Endothelial cell of umbilical vein (primary cell): ENCODE data around the gene POLE4. TPM values are rescaled to one million over a fixed set of nuclear protein-coding genes. Genes with fewer than 3 reads are reported as not detected.

ENCODE experiments used
- BruUV-seq: library from RNA; stranded (reverse); fragments of 400-500 nt; replicated peaks from 2 replicates; lab custom pipeline; 2021; lab: Mats Ljungman, UMichigan
- CTCF ChIA-PET: fragments of 300-600, 350-600 bp; sonication (Branson Sonifier 250); formaldehyde crosslinking; loops from one replicate; lab custom pipeline; 2021; ENCODE audit warnings: antibody characterized with exemption, inconsistent platforms; lab: Charles Lee
- POLR2A ChIA-PET: fragments of 300-600, 350-600 bp; sonication (Branson Sonifier 250); formaldehyde crosslinking; loops from one replicate; lab custom pipeline; 2021; ENCODE audit warnings: antibody characterized with exemption, inconsistent platforms; lab: Charles Lee
- DNase-seq: peaks from one replicate; pipeline ENCODE4 v3.0.0-alpha.2; 2011; ENCODE audit warnings: low read depth, low spot score
- FAIRE-seq: peaks from 2 replicates; lab custom pipeline; 2011; peaks lifted over from hg19 to GRCh38; lab: Jason Lieb, UNC
- H2AFZ ChIP-seq: 2 replicates; pipeline ENCODE4 v1.6.0; 2012; ENCODE audit warnings: low read depth, low read length, control low read depth, inconsistent platforms
- H3K27ac ChIP-seq: 2 replicates; pipeline ENCODE4 v1.5.1; 2011; ENCODE audit warnings: low read depth, mild to moderate bottlenecking, control low read depth, low read length, moderate library complexity; ENCODE audit not compliant: insufficient read depth
- H3K27me3 ChIP-seq, 2 experiments: 2 replicates each; pipeline versions ENCODE4 v1.6.0 to v1.6.1; 2011; ENCODE audit warnings: low read length in 2 of 2, mixed read lengths in 1 of 2; ENCODE audit not compliant: control insufficient read depth in 2 of 2, insufficient read depth in 2 of 2
- H3K36me3 ChIP-seq, 2 experiments: 2 replicates in 1 of 2; 3 replicates in 1 of 2; pipeline ENCODE4 v1.5.1; 2011; ENCODE audit warnings: low read length in 2 of 2, mild to moderate bottlenecking in 1 of 2, moderate library complexity in 1 of 2; ENCODE audit not compliant: control insufficient read depth in 2 of 2, insufficient read depth in 2 of 2; ENCODE audit errors: extremely low read depth in 1 of 2
- H3K4me1 ChIP-seq: 3 replicates; pipeline ENCODE4 v1.5.1; 2011; ENCODE audit warnings: mild to moderate bottlenecking, low read length; ENCODE audit not compliant: control insufficient read depth, insufficient read depth; ENCODE audit errors: extremely low read depth
- H3K4me2 ChIP-seq: 2 replicates; pipeline ENCODE4 v1.6.1; 2011; ENCODE audit warnings: low read length, control low read depth, mixed read lengths; ENCODE audit not compliant: insufficient read depth
- H3K4me3 ChIP-seq, 3 experiments: fragments of 200-600 bp in 1 of 3; sonication (generic), shearing (Covaris generic) in 1 of 3; replicated peaks in 1 of 3; 2 replicates each; pipeline ENCODE4 v1.5.1; 2011 to 2016; ENCODE audit warnings: control low read depth in 3 of 3, low read length in 3 of 3, mild to moderate bottlenecking in 2 of 3, inconsistent platforms in 1 of 3, low read depth in 1 of 3, moderate library complexity in 1 of 3; ENCODE audit not compliant: insufficient read depth in 1 of 3
- H3K79me2 ChIP-seq: 2 replicates; pipeline ENCODE4 v1.6.0; 2012; ENCODE audit warnings: low read length, inconsistent platforms; ENCODE audit not compliant: control insufficient read depth, insufficient read depth
- H3K9ac ChIP-seq: replicated peaks from 2 replicates; pipeline ENCODE3; 2011; ENCODE audit warnings: low read length, control low read depth; ENCODE audit not compliant: insufficient read depth; ENCODE audit errors: extremely low read depth
- H3K9me1 ChIP-seq: replicated peaks from 3 replicates; pipeline ENCODE4 v1.6.0; 2011; ENCODE audit warnings: mild to moderate bottlenecking, low read length; ENCODE audit not compliant: control insufficient read depth, insufficient read depth; ENCODE audit errors: extremely low read depth
- H3K9me3 ChIP-seq: replicated peaks from 2 replicates; pipeline ENCODE4 v1.5.1; 2012; ENCODE audit warnings: low read length, inconsistent platforms; ENCODE audit not compliant: control insufficient read depth, insufficient read depth
- H4K20me1 ChIP-seq: replicated peaks from 2 replicates; pipeline ENCODE3; 2011; ENCODE audit warnings: mild to moderate bottlenecking, low read length; ENCODE audit not compliant: control insufficient read depth, insufficient read depth; ENCODE audit errors: extremely low read depth
- EZH2 ChIP-seq: IDR thresholded peaks from 2 replicates; pipeline ENCODE4 v1.6.1; 2012; ENCODE audit warnings: borderline replicate concordance, low read depth, mild to moderate bottlenecking, moderate library complexity, low read length, inconsistent platforms; ENCODE audit not compliant: severe bottlenecking
- FOS ChIP-seq: IDR thresholded peaks from 2 replicates; pipeline ENCODE4 v1.6.1; 2011; ENCODE audit warnings: mild to moderate bottlenecking, low read length, moderate library complexity, borderline replicate concordance; ENCODE audit not compliant: insufficient read depth
- GATA2 ChIP-seq: IDR thresholded peaks from 2 replicates; pipeline ENCODE4 v1.7.0; 2011; ENCODE audit warnings: low read depth, mild to moderate bottlenecking, moderate library complexity, mixed read lengths, low read length; ENCODE audit not compliant: insufficient read length, insufficient read depth
- JUN ChIP-seq: IDR thresholded peaks from 2 replicates; pipeline ENCODE4 v1.6.1; 2011; ENCODE audit warnings: borderline replicate concordance, low read depth; ENCODE audit not compliant: insufficient read length, insufficient read depth
- MYC ChIP-seq: IDR thresholded peaks from one replicate; pipeline ENCODE4 v1.6.1; 2011; ENCODE audit warnings: mild to moderate bottlenecking, low read depth, low read length
- POLR2A ChIP-seq: IDR thresholded peaks from 2 replicates; pipeline ENCODE4 v1.6.1; 2012; ENCODE audit warnings: low read depth, mild to moderate bottlenecking, control low read depth, low read length
- POLR2AphosphoS5 ChIP-seq: IDR thresholded peaks from 2 replicates; pipeline ENCODE4 v1.6.1; 2012; ENCODE audit warnings: low read depth, mild to moderate bottlenecking, control low read depth, low read length, moderate library complexity; ENCODE audit not compliant: insufficient read depth
- dilution Hi-C: fragments of 300-500 bp; cut with MboI; formaldehyde crosslinking; loops from one replicate; pipeline ENCODE4 v1.15.0; 2019; ENCODE audit warnings: low sequenced_read_pairs; ENCODE audit not compliant: extremely low pct_ligation_motif_present
- intact Hi-C: fragments of 100-400 bp; cut with micrococcal nuclease; formaldehyde crosslinking; loops from one replicate; pipeline ENCODE4 v1.10.0; 2022
- polyA plus RNA-seq, 4 experiments: library from polyadenylated mRNA; depleted of rRNA in 3 of 4; stranded (reverse) in 3 of 4; unstranded in 1 of 4; fragments of >200 nt; gene quantifications; 2 replicates each; pipeline versions ENCODE4 v1.2.1 to v1.2.3, GENCODE V29; 2011 to 2012; ENCODE audit warnings: missing spikeins in 1 of 4
- total RNA-seq: library from RNA; stranded (reverse); gene quantifications from 2 replicates; pipeline ENCODE4 v1.2.3, GENCODE V29; 2021
- TF ChIP-seq, protein P1 (sequence below): IDR thresholded peaks from 2 replicates; pipeline ENCODE4 v1.6.1; 2011; ENCODE audit not compliant: insufficient read depth, insufficient read length
- TF ChIP-seq, protein P2 (sequence below), 2 donors: IDR thresholded peaks; 1 replicate in 1 of 2; 2 replicates in 1 of 2; pipeline ENCODE4 v1.5.1; 2011; ENCODE audit warnings: low read length in 2 of 2, mild to moderate bottlenecking in 2 of 2, moderate library complexity in 2 of 2, control low read depth in 1 of 2, inconsistent platforms in 1 of 2, low read depth in 1 of 2; ENCODE audit not compliant: insufficient read depth in 1 of 2; ENCODE audit errors: extremely low read depth in 1 of 2

Gene POLE4
- total and polyA plus RNA-seq, 2 donors (not counting 3 experiments of a cell fraction or from before 2014, with no cell fraction given), result 21.4 to 42.6 TPM

DNA sequence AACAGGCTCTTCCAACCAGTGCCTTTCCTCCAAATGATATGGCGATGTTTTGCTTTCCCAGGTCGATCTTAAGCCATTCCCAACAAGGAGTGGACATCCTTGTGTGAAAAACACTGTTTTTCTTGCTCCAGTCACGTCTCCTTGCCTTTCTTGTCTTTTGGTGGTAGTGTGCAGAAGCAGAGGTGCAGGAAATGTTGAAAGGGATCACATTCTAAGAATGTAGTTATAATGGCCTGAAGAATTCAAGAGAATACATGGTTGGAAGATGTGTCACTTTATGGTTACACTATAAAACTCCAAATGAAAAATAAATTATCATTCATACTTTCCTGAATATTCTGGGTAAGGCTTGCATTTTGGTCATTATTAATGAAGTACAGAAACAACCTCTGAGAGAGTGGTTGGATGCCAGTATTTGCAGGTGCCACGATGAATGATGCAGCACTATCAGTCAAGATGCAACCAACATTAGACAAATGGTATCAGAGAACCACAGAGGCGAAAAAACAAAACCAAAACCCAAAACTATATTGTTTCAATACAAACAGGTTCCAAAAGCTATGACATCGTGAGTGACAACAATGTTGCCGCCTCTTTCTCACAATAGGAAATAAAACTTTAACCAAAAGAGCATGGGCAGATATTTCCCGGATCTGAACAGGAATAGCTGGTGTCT lies 27.5 kb upstream of the POLE4 start:
- no peak overlapping the region for H2AFZ ChIP-seq
- H3K9ac ChIP-seq, result no peak overlapping the region
- dilution Hi-C loops, result no loop called here
- ChIA-PET POLR2A (no interaction called here), CTCF (no interaction called here)
- H3K4me3 ChIP-seq, result no peak overlapping the region
- no peak for FAIRE-seq
- no peak overlapping the region for H3K4me2 ChIP-seq
- no peaks in the 10 kb centered on the region for H3K4me1 ChIP-seq
- no peaks in the 10 kb centered on the region for H3K36me3 ChIP-seq
- intact Hi-C loops, result no loop called here
- no peaks in the 10 kb centered on the region for H3K27me3 ChIP-seq
- H3K9me1 ChIP-seq, result no peaks in the 10 kb centered on the region
- H3K27ac ChIP-seq, result no peak overlapping the region
- H3K9me3 ChIP-seq, result no peaks in the 10 kb centered on the region
- no peaks in the 10 kb centered on the region for H4K20me1 ChIP-seq
- BruUV-seq, result no TSS peak
- no peak for DNase-seq
- TF ChIP-seq POLR2AphosphoS5, result no peak
- TF ChIP-seq, protein P1, sequence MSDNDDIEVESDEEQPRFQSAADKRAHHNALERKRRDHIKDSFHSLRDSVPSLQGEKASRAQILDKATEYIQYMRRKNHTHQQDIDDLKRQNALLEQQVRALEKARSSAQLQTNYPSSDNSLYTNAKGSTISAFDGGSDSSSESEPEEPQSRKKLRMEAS, result no peak
- no peak for TF ChIP-seq GATA2
- TF ChIP-seq, protein P2, sequence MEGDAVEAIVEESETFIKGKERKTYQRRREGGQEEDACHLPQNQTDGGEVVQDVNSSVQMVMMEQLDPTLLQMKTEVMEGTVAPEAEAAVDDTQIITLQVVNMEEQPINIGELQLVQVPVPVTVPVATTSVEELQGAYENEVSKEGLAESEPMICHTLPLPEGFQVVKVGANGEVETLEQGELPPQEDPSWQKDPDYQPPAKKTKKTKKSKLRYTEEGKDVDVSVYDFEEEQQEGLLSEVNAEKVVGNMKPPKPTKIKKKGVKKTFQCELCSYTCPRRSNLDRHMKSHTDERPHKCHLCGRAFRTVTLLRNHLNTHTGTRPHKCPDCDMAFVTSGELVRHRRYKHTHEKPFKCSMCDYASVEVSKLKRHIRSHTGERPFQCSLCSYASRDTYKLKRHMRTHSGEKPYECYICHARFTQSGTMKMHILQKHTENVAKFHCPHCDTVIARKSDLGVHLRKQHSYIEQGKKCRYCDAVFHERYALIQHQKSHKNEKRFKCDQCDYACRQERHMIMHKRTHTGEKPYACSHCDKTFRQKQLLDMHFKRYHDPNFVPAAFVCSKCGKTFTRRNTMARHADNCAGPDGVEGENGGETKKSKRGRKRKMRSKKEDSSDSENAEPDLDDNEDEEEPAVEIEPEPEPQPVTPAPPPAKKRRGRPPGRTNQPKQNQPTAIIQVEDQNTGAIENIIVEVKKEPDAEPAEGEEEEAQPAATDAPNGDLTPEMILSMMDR (IDR thresholded peaks at IDR 0.05; ENCODE audit: extremely low read depth in 1 of 2, insufficient read depth in 1 of 2, low read depth in 1 of 2, low read length in 2 of 2), result no peak
- TF ChIP-seq POLR2A, result no peak
- no peak for TF ChIP-seq FOS
- TF ChIP-seq MYC, result no peak
- no peak for TF ChIP-seq JUN
- no peak for TF ChIP-seq EZH2
- no peaks in the 10 kb centered on the region for H3K79me2 ChIP-seq
